Measurements from ENCODE around the gene SNAP29. TPM values are rescaled to one million over a fixed set of nuclear protein-coding genes. Genes with fewer than 3 reads are reported as not detected.

The SNAP29 gene
- total RNA-seq, 1 experiment from 2014 or later: 24.5 TPM

GRCh38 chr22:20839837-20840645 lies 18.8 kb upstream of the SNAP29 start:
- Histone ChIP-seq H3K36me3 (ENCODE audit: control insufficient read depth, insufficient read depth, low read length) (no peaks in the 10 kb centered on the region), H3K9me3 (ENCODE audit: control insufficient read depth, insufficient read depth, low read depth, low read length) (no peaks in the 10 kb centered on the region), H3K4me1 (ENCODE audit: control insufficient read depth, insufficient read depth, low read length) (no peaks in the 10 kb centered on the region), H3K4me3 (ENCODE audit: low read depth in 2 of 2, low read length in 2 of 2) (no peak overlapping the region), H3K27me3 (ENCODE audit: control insufficient read depth, insufficient read depth, low read length) (no peaks in the 10 kb centered on the region), H3K27ac (ENCODE audit: low read length) (no peak overlapping the region)
- no TSS peak for BruUV-seq (replicated peaks)
- ATAC-seq: no peak
- CTCF ChIA-PET: no interaction called here
- no peak for TF ChIP-seq SIN3A (IDR thresholded peaks at IDR 0.05; ENCODE audit: borderline replicate concordance, insufficient read depth, low read depth, low read length)
- no peak for DNase-seq (ENCODE audit: low read depth, low spot score)
- in situ Hi-C loops (cut with HindIII; ENCODE audit: low pct_unique_long_range_greater_than_20kb, low sequenced_read_pairs) (no loop called here), intact Hi-C loops (cut with micrococcal nuclease; ENCODE audit: unreplicated experiment) (no loop called here)
- POLR2A ChIA-PET: no interaction called here

- BruUV-seq (replicated peaks): no TSS peak
- Histone ChIP-seq H3K4me1 (ENCODE audit: control insufficient read depth, insufficient read depth, low read length) (no peaks in the 10 kb centered on the region), H3K36me3 (ENCODE audit: control insufficient read depth, insufficient read depth, low read length) (no peaks in the 10 kb centered on the region), H3K27ac (ENCODE audit: low read length) (no peak overlapping the region), H3K4me3 (ENCODE audit: low read depth in 2 of 2, low read length in 2 of 2) (no peak overlapping the region), H3K9me3 (ENCODE audit: control insufficient read depth, insufficient read depth, low read depth, low read length) (no peaks in the 10 kb centered on the region), H3K27me3 (ENCODE audit: control insufficient read depth, insufficient read depth, low read length) (no peaks in the 10 kb centered on the region)
- ChIA-PET CTCF (interaction anchor here (0.6 kb wide), 1 partner anchor 40 kb away, joined by 3 read pairs; no protein-coding TSS in a partner anchor), POLR2A (no interaction called here)
- intact Hi-C loops (cut with micrococcal nuclease; ENCODE audit: unreplicated experiment): no loop called here
- in situ Hi-C loops (cut with HindIII; ENCODE audit: low pct_unique_long_range_greater_than_20kb, low sequenced_read_pairs): no loop called here
- no peak for TF ChIP-seq CTCF (IDR thresholded peaks at IDR 0.05)
- TF ChIP-seq POLR2AphosphoS5 (IDR thresholded peaks at IDR 0.05; ENCODE audit: low read depth, low read length): no peak
- TF ChIP-seq TCF7L2 (IDR thresholded peaks at IDR 0.05; ENCODE audit: low read depth, low read length): no peak
- no peak for TF ChIP-seq REST (IDR thresholded peaks at IDR 0.05; ENCODE audit: insufficient read depth in 1 of 2, low read depth in 2 of 2, low read length in 1 of 2)
- no peak for TF ChIP-seq SIN3A (IDR thresholded peaks at IDR 0.05; ENCODE audit: borderline replicate concordance, insufficient read depth, low read depth, low read length)
- no peak for DNase-seq (ENCODE audit: low read depth, low spot score)
- ATAC-seq: no peak
These were observed 18.0 kb upstream of the SNAP29 start for GRCh38 chr22:20840646-20841371.

GRCh38 chr22:20843501-20843900 lies 15.3 kb upstream of the SNAP29 start:
- ATAC-seq (no peak), DNase-seq (ENCODE audit: low read depth, low spot score) (no peak)
- H3K4me3 ChIP-seq (ENCODE audit: low read depth in 2 of 2, low read length in 2 of 2): no peak overlapping the region

More at GRCh38 chr22:20843501-20843900, 15.3 kb upstream of the SNAP29 start:
- Histone ChIP-seq H3K4me1 (ENCODE audit: control insufficient read depth, insufficient read depth, low read length) (no peaks in the 10 kb centered on the region), H3K27me3 (ENCODE audit: control insufficient read depth, insufficient read depth, low read length) (no peaks in the 10 kb centered on the region), H3K36me3 (ENCODE audit: control insufficient read depth, insufficient read depth, low read length) (no peaks in the 10 kb centered on the region), H3K9me3 (ENCODE audit: control insufficient read depth, insufficient read depth, low read depth, low read length) (no peaks in the 10 kb centered on the region), H3K27ac (ENCODE audit: low read length) (no peak overlapping the region)
- in situ Hi-C loops (cut with HindIII; ENCODE audit: low pct_unique_long_range_greater_than_20kb, low sequenced_read_pairs) (no loop called here), intact Hi-C loops (cut with micrococcal nuclease; ENCODE audit: unreplicated experiment) (no loop called here)
- ChIA-PET POLR2A (no interaction called here), CTCF (no interaction called here)
- no TSS peak for BruUV-seq (replicated peaks)
- TF ChIP-seq POLR2AphosphoS5 (IDR thresholded peaks at IDR 0.05; ENCODE audit: low read depth, low read length) (no peak), CTCF (IDR thresholded peaks at IDR 0.05) (no peak), TCF7L2 (IDR thresholded peaks at IDR 0.05; ENCODE audit: low read depth, low read length) (no peak)

All from Panc1 (cell line).